GM23338 (cell line): ENCODE measurements around the gene CHMP1B. TPM values are rescaled to one million over a fixed set of nuclear protein-coding genes. Genes with fewer than 3 reads are reported as not detected.

ENCODE experiments used
- ATAC-seq: fragments of 200-7000 bp; cut with Tn5 transposase; 3 replicates; pipeline ENCODE4 v1.9.1; 2020
- DNase-seq: peaks from one replicate; pipeline ENCODE4 v3.0.0-alpha.2; 2015; ENCODE audit warnings: low spot score
- H2AFZ ChIP-seq: fragments of 200-600 bp; sonication (generic); 2 replicates; pipeline ENCODE4 v1.8.0; 2016; ENCODE audit warnings: antibody characterized with exemption, mild to moderate bottlenecking, moderate library complexity
- H3F3A ChIP-seq: fragments of 200-600 bp; sonication (generic); replicated peaks from 2 replicates; pipeline ENCODE4 v1.8.0; 2017; ENCODE audit warnings: antibody characterized with exemption, mixed run types, low read depth
- H3K27ac ChIP-seq: fragments of 200-600 bp; sonication (generic); 2 replicates; pipeline ENCODE4 v1.6.1; 2016; ENCODE audit warnings: low read depth
- H3K27me3 ChIP-seq: fragments of 200-600 bp; sonication (generic); 2 replicates; pipeline ENCODE4 v1.8.0; 2016; ENCODE audit warnings: mild to moderate bottlenecking, mixed run types, moderate library complexity; ENCODE audit not compliant: insufficient read depth
- H3K36me3 ChIP-seq: fragments of 200-600 bp; sonication (generic); 2 replicates; pipeline ENCODE4 v1.8.0; 2016; ENCODE audit warnings: mild to moderate bottlenecking; ENCODE audit not compliant: insufficient read depth
- H3K4me1 ChIP-seq: fragments of 200-600 bp; sonication (generic); 2 replicates; pipeline ENCODE4 v1.8.0; 2016; ENCODE audit warnings: mild to moderate bottlenecking, moderate library complexity; ENCODE audit not compliant: insufficient read depth
- H3K4me2 ChIP-seq: fragments of 200-600 bp; sonication (generic); 2 replicates; pipeline ENCODE4 v1.7.1; 2017; ENCODE audit warnings: mixed run types
- H3K4me3 ChIP-seq: fragments of 200-600 bp; sonication (generic); 2 replicates; pipeline ENCODE4 v1.6.1; 2016; ENCODE audit warnings: mixed run types
- H3K79me2 ChIP-seq: fragments of 200-600 bp; sonication (generic); replicated peaks from 2 replicates; pipeline ENCODE4 v1.8.0; 2017; ENCODE audit warnings: mild to moderate bottlenecking; ENCODE audit not compliant: insufficient read depth
- H3K9me2 ChIP-seq: fragments of 200-600 bp; sonication (generic); 2 replicates; pipeline ENCODE4 v1.8.0; 2017; ENCODE audit not compliant: insufficient read depth
- H4K20me1 ChIP-seq: fragments of 200-600 bp; sonication (generic); replicated peaks from 2 replicates; pipeline ENCODE4 v1.8.0; 2017; ENCODE audit warnings: mild to moderate bottlenecking; ENCODE audit not compliant: insufficient read depth
- H3K27ac Mint-ChIP-seq: 2 replicates; pipeline ENCODE4 v1.8.0; 2020; ENCODE audit warnings: inconsistent platforms, mild to moderate bottlenecking, moderate library complexity, mixed read lengths
- H3K27me3 Mint-ChIP-seq: 3 replicates; pipeline ENCODE4 v1.8.0; 2022; ENCODE audit warnings: low read depth, mild to moderate bottlenecking, moderate library complexity, mixed read lengths, inconsistent platforms; ENCODE audit not compliant: insufficient read depth, poor library complexity
- H3K36me3 Mint-ChIP-seq: 3 replicates; pipeline ENCODE4 v1.8.0; 2021; ENCODE audit warnings: low read depth, mild to moderate bottlenecking, inconsistent platforms, moderate library complexity, mixed read lengths
- H3K4me1 Mint-ChIP-seq: 3 replicates; pipeline ENCODE4 v1.8.0; 2020; ENCODE audit warnings: mild to moderate bottlenecking, inconsistent platforms, mixed read lengths
- H3K4me3 Mint-ChIP-seq: 3 replicates; pipeline ENCODE4 v1.8.0; 2021; ENCODE audit warnings: moderate library complexity, mild to moderate bottlenecking, inconsistent platforms, mixed read lengths
- H3K9me3 Mint-ChIP-seq: 3 replicates; pipeline ENCODE4 v1.8.0; 2020; ENCODE audit warnings: moderate library complexity, mild to moderate bottlenecking, inconsistent platforms, mixed read lengths
- CREB1 ChIP-seq: fragments of 250-450 bp; sonication (Bioruptor Pico); IDR thresholded peaks from 2 replicates; pipeline ENCODE4 v1.5.0; 2020; ENCODE audit warnings: low read depth, mild to moderate bottlenecking, moderate library complexity
- CTCF ChIP-seq, 2 experiments: fragments of 200-600 bp in 1 of 2; sonication (generic) in 1 of 2; conservative IDR thresholded peaks; 2 replicates each; pipeline versions ENCODE4 v1.5.1 to v1.6.1; 2016 to 2017; ENCODE audit warnings: antibody characterized with exemption in 2 of 2, low read depth in 2 of 2, mild to moderate bottlenecking in 2 of 2, moderate library complexity in 1 of 2
- ETS1 ChIP-seq: IDR thresholded peaks from 2 replicates; pipeline ENCODE4 v1.6.1; 2016; ENCODE audit warnings: antibody characterized with exemption
- EZH2 ChIP-seq: fragments of 200-600 bp; sonication (generic); IDR thresholded peaks from one replicate; pipeline ENCODE4 v1.8.0; 2017; ENCODE audit warnings: antibody characterized with exemption, mild to moderate bottlenecking, low read depth; ENCODE audit not compliant: unreplicated experiment
- EZH2phosphoT487 ChIP-seq: fragments of 200-600 bp; sonication (generic); IDR thresholded peaks from one replicate; pipeline ENCODE4 v1.8.1; 2018; ENCODE audit warnings: antibody characterized with exemption; ENCODE audit not compliant: unreplicated experiment
- JUNB ChIP-seq: IDR thresholded peaks from one replicate; pipeline ENCODE4 v1.6.1; 2016; ENCODE audit warnings: antibody characterized with exemption; ENCODE audit not compliant: unreplicated experiment
- NANOG ChIP-seq: IDR thresholded peaks from 2 replicates; pipeline ENCODE4 v1.6.1; 2016; ENCODE audit warnings: antibody characterized with exemption, borderline replicate concordance
- POLR2AphosphoS5 ChIP-seq: IDR thresholded peaks from 2 replicates; pipeline ENCODE4 v1.6.1; 2016; ENCODE audit warnings: antibody characterized with exemption, low read depth
- REST ChIP-seq: IDR thresholded peaks from one replicate; pipeline ENCODE4 v1.6.1; 2018; ENCODE audit warnings: antibody characterized with exemption; ENCODE audit not compliant: unreplicated experiment
- STAT1 ChIP-seq: IDR thresholded peaks from one replicate; pipeline ENCODE4 v1.6.1; 2016; ENCODE audit warnings: antibody characterized with exemption; ENCODE audit not compliant: unreplicated experiment
- ZNF114 ChIP-seq: fragments of 250-450 bp; sonication (Bioruptor Pico); IDR thresholded peaks from 2 replicates; pipeline ENCODE4 v1.5.0; 2020; ENCODE audit warnings: mild to moderate bottlenecking, moderate library complexity
- ZNF331 ChIP-seq: fragments of 250-450 bp; sonication (Bioruptor Pico); IDR thresholded peaks from 2 replicates; pipeline ENCODE4 v1.5.0; 2020; ENCODE audit warnings: low read depth, mild to moderate bottlenecking, moderate library complexity
- ZNF462 ChIP-seq: fragments of 250-450 bp; sonication (Bioruptor Pico); IDR thresholded peaks from 2 replicates; pipeline ENCODE4 v1.5.0; 2020; ENCODE audit warnings: mild to moderate bottlenecking, moderate library complexity
- polyA plus RNA-seq: library from polyadenylated mRNA; unstranded; fragments of >200 nt; fragmentation: Nextera tagmentation; extraction: Ambion mirVana; gene quantifications from 2 replicates; pipeline ENCODE4 v1.2.1, GENCODE V29; 2016
- total RNA-seq: library from RNA; depleted of rRNA; stranded (reverse); fragments of >200 nt; shearing (Covaris generic); gene quantifications from 2 replicates; pipeline ENCODE4 v1.2.3, GENCODE V29; 2014

Gene CHMP1B
- total and polyA plus RNA-seq, 2 experiments from 2014 or later = 41.8 to 52.1 TPM

- H3K79me2 ChIP-seq = no peaks in the 10 kb centered on the region; the same call in 1 of the 2 replicates
- no peak overlapping the region for H3K4me2 ChIP-seq
- H3K4me1 ChIP-seq = peaks cover 18% of the 10 kb centered on the region; the same call in 1 of the 2 replicates
- Mint-ChIP-seq H3K4me3 (no peak overlapping the region), H3K36me3 (no peaks in the 10 kb centered on the region; the same call in 1 of the 3 replicates), H3K9me3 (no peaks in the 10 kb centered on the region), H3K27me3 (peaks cover 10% of the 10 kb centered on the region), H3K4me1 (peaks cover 22% of the 10 kb centered on the region), H3K27ac (no peak overlapping the region)
- no peaks in the 10 kb centered on the region for H3K36me3 ChIP-seq
- TF ChIP-seq POLR2AphosphoS5 (no peak), JUNB (no peak), EZH2 (no peak), STAT1 (no peak), ZNF331 (CRISPR knock-in tag) (no peak), ZNF114 (CRISPR knock-in tag) (no peak), CREB1 (no peak), EZH2phosphoT487 (no peak), ETS1 (no peak), ZNF462 (CRISPR knock-in tag) (no peak), NANOG (no peak), CTCF (conservative IDR thresholded peaks at IDR 0.05; ENCODE audit: low read depth in 2 of 2) (no peak), REST (no peak)
- no peaks in the 10 kb centered on the region for H3F3A ChIP-seq
- ATAC-seq (no peak), DNase-seq (no peak)
- H3K4me3 ChIP-seq = no peak overlapping the region
- no peaks in the 10 kb centered on the region for H4K20me1 ChIP-seq
- no peak overlapping the region for H3K27ac ChIP-seq
- H3K27me3 ChIP-seq = no peaks in the 10 kb centered on the region
- H2AFZ ChIP-seq = no peak overlapping the region
- H3K9me2 ChIP-seq = no peaks in the 10 kb centered on the region; the same call in 1 of the 2 replicates
Observed at GRCh38 chr18:11862468-11863137, 11.4 kb downstream of the CHMP1B start.
